Measurements from ENCODE around the gene ZNF219.
"Not testable (repeated sequence)": the region's sequence is repeated elsewhere in the genome, so short reads cannot be mapped to it uniquely, and the experiment has no call there.

ZNF219 gene

GRCh38 chr14:21043974-21044618 lies 54.4 kb downstream of the ZNF219 start:
- DNase-seq (ENCODE audit: low read depth in 2 of 2), result no peak

DNA sequence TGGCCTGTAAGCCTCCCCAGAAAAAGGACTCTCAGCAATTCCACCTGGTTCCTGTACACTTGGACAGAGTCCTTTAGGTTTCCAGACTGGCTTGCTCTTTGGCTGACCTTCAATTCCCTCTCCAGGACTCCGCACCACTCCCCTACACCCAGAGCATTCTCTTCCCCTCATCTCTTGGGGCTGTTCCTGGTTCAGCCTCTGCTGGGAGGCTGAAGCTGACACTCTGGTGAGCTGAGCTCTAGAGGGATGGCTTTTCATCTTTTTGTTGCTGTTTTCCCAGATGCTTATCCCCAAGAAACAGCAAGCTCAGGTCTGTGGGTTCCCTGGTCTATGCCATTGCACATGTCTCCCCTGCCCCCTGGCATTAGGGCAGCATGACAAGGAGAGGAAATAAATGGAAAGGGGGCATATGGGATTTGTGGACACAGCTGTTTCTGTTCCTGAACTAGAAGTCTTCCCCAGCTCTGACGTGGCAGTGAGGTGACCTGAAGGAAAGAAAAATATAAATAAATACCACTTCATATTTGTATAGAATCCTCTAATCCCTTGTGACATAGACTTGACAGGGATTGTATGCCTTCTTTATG lies 55.0 kb downstream of the ZNF219 start:
- DNase-seq (ENCODE audit: low read depth in 2 of 2), result no peak

DNA sequence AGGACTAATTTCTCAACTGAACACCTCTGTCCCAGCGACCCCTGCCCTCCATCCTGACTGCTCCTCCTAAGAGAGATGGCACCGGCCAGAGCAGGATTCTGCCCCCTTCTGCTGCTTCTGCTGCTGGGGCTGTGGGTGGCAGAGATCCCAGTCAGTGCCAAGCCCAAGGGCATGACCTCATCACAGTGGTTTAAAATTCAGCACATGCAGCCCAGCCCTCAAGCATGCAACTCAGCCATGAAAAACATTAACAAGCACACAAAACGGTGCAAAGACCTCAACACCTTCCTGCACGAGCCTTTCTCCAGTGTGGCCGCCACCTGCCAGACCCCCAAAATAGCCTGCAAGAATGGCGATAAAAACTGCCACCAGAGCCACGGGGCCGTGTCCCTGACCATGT lies 55.5 kb downstream of the ZNF219 start:
- no peak for DNase-seq (ENCODE audit: low read depth in 2 of 2)

DNA sequence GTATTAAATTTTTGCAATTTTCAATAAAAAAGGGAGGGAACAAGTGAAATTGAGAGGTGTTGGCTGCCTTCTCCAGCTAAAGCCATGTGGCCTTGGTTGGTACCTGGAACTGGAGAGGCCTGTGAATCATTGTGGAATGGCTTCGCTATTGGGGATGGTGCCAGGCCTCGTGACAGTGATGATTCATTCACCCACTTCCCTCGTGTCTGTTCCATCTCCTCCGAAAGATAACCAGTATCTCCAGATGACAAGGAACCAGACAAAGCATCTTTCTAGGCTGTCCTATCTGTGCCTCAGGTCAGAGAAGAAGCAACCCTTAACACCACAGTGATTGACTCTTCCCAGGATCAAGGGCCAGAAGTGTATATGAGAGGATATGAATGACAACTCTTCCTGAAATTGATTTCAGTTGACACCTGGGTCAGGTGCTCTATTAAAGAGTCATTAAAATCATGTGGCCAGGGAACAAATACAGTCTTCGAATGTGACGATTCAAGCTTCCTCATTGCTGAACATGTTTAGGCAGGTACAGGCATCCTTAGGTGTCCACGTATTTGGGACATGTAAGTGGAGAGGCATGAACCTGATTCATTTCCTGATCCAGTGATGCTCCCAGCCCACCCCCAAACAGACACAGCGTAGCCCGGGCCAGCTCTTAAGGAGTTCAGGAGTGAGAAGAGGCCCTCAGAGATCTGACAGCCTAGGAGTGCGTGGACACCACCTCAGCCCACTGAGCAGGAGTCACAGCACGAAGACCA lies 56.6 kb downstream of the ZNF219 start, which contains the start of gene RNASE7:
RNASE7 (plus strand) TSS at position 687 of the 758 bp plus-strand sequence. CDS start 631 bp downstream, outside the sequence.
- no peak for DNase-seq (ENCODE audit: low read depth in 2 of 2)

GRCh38 chr14:21040941-21041340 lies 57.5 kb downstream of the ZNF219 start:
- not testable (repeated sequence) for DNase-seq (ENCODE audit: low read depth in 2 of 2)

GRCh38 chr14:21040370-21040925 lies 58.0 kb downstream of the ZNF219 start:
- no peak for DNase-seq (ENCODE audit: low read depth in 2 of 2)
